Transverse colon (tissue), 4 donors: ENCODE data around the gene ZNF438. TPM values are rescaled to one million over a fixed set of nuclear protein-coding genes. Genes with fewer than 3 reads are reported as not detected.

Experiments used
- DNase-seq: peaks from one replicate; pipeline ENCODE4 v3.0.0-alpha.2; 2019
- H3K27ac ChIP-seq, 4 donors: fragments of 200-600 bp; sonication (generic); 2 replicates each; pipeline ENCODE4 v1.5.1; 2016 to 2018; ENCODE audit warnings: inconsistent platforms in 4 of 4
- H3K27me3 ChIP-seq: fragments of 200-600 bp; sonication (generic); 2 replicates; pipeline ENCODE4 v1.5.1; 2017; ENCODE audit warnings: inconsistent platforms
- H3K36me3 ChIP-seq, 4 donors: fragments of 200-600 bp; sonication (generic); 2 replicates each; pipeline ENCODE4 v1.5.1; 2017 to 2019; ENCODE audit warnings: inconsistent platforms in 4 of 4
- H3K4me1 ChIP-seq, 4 donors: fragments of 200-600 bp; sonication (generic); 2 replicates each; pipeline ENCODE4 v1.5.1; 2017 to 2020; ENCODE audit warnings: inconsistent platforms in 4 of 4
- H3K4me3 ChIP-seq, 4 donors: fragments of 200-600 bp; sonication (generic); 1 replicate in 1 of 4; 2 replicates in 3 of 4; pipeline versions ENCODE4 v1.5.1 to v1.6.1; 2017 to 2019; ENCODE audit warnings: inconsistent platforms in 4 of 4
- H3K9me3 ChIP-seq, 2 donors: fragments of 200-600 bp; sonication (generic); 2 replicates each; pipeline ENCODE4 v1.5.1; 2017 to 2019; ENCODE audit warnings: inconsistent platforms in 2 of 2
- EP300 ChIP-seq: sonication (generic); formaldehyde crosslinking; IDR thresholded peaks from one replicate; pipeline ENCODE4 v1.6.1; 2017; ENCODE audit warnings: antibody characterized with exemption, low read depth
- POLR2A ChIP-seq: fragments of 450-650 bp; IDR thresholded peaks from one replicate; pipeline ENCODE4 v1.6.1; 2016; ENCODE audit warnings: antibody characterized with exemption, mild to moderate bottlenecking, moderate library complexity
- POLR2AphosphoS5 ChIP-seq, 3 donors: sonication (generic); formaldehyde crosslinking; IDR thresholded peaks; one replicate each; pipeline ENCODE4 v1.6.1; 2016; ENCODE audit warnings: antibody characterized with exemption in 3 of 3
- WGBS, 2 donors: methylation state at CpG; one replicate each; pipeline ENCODE4 v1.1.5; 2018; ENCODE audit warnings: low coverage in 1 of 2; 5-methylcytosine and 5-hydroxymethylcytosine counted together
- in situ Hi-C, 4 donors: fragments of 200-750 bp; cut with MboI; loops; one replicate each; pipeline versions ENCODE4 v1.15.0 to v1.15.1; 2017; ENCODE audit warnings: low sequenced_read_pairs in 3 of 4, low pct_ligation_motif_present in 1 of 4, low pct_unique_long_range_greater_than_20kb in 1 of 4
- intact Hi-C: fragments of 100-400 bp; cut with DNase I; formaldehyde crosslinking; loops from one replicate; pipeline ENCODE4 v1.15.1; 2023; ENCODE audit warnings: low total_unique reads
- total RNA-seq, 4 donors: library from RNA; depleted of rRNA; stranded (reverse); fragments of >200 nt; gene quantifications; one replicate each; pipeline ENCODE4 v1.1.0, GENCODE V29; 2016
- TF ChIP-seq, protein P1 (sequence below), 5 experiments: fragments of 200-600 bp in 3 of 5; fragments of 450-650 bp in 2 of 5; sonication (generic) in 3 of 5; IDR thresholded peaks; 1 replicate in 2 of 5; 2 replicates in 3 of 5; pipeline ENCODE4 v1.5.1; 2016 to 2017; ENCODE audit warnings: antibody characterized with exemption in 5 of 5, inconsistent platforms in 3 of 5, mild to moderate bottlenecking in 2 of 5, moderate library complexity in 1 of 5

ZNF438 gene
- total RNA-seq, 4 donors from 2014 or later: 4.4 to 7.4 (median 6.4) TPM

DNA sequence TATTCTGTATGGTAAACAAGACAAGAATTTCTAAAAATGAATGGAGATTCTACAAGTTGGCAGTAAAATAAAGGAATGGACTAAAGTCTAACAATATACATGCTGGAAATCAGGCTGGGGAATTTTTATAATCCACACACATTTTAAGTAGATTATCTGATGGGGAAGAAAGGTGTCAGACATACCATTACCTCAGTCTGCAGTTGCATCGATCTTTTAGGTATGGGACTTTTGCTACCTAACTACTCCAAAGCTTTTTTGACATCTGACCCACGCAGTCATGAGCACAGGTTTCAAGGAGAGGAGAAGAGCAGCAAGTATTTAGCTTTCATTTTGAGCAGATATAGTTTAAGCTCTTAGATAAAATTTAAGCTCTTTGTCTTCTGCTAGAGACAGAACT is 113.0 kb downstream of the ZNF438 start:
- no peaks in the 10 kb centered on the region for H3K27me3 ChIP-seq
- TF ChIP-seq POLR2AphosphoS5 (IDR thresholded peaks at IDR 0.05): no peak
- TF ChIP-seq POLR2A: no peak
- TF ChIP-seq, protein P1, sequence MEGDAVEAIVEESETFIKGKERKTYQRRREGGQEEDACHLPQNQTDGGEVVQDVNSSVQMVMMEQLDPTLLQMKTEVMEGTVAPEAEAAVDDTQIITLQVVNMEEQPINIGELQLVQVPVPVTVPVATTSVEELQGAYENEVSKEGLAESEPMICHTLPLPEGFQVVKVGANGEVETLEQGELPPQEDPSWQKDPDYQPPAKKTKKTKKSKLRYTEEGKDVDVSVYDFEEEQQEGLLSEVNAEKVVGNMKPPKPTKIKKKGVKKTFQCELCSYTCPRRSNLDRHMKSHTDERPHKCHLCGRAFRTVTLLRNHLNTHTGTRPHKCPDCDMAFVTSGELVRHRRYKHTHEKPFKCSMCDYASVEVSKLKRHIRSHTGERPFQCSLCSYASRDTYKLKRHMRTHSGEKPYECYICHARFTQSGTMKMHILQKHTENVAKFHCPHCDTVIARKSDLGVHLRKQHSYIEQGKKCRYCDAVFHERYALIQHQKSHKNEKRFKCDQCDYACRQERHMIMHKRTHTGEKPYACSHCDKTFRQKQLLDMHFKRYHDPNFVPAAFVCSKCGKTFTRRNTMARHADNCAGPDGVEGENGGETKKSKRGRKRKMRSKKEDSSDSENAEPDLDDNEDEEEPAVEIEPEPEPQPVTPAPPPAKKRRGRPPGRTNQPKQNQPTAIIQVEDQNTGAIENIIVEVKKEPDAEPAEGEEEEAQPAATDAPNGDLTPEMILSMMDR (IDR thresholded peaks at IDR 0.05): no peak
- no peak for TF ChIP-seq EP300

DNA sequence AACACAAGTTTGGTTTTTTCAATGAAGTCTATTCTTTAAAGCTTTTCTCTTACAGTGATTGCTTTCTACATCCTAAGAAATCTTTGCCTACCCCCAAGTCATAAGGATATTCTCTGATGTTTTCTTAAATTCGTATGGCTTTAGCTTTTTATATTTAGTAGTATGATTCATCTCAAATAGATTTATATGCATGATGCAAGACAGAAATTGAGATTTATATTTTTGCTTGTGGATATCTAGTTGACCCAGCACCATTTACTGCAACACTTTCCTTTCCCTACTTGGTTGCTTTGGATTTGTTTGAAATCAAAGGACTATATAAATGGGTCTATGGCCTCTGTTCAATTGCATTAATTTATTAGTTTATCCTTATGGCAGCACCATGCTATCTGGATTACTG is 113.9 kb downstream of the ZNF438 start:
- 46 to 63% methylated on average over 1 of the region's 1 CpG for WGBS, 2 donors
- DNase-seq: no peak
- Histone ChIP-seq H3K4me1 (no peaks in the 10 kb centered on the region), H3K9me3 (no peaks in the 10 kb centered on the region), H3K36me3 (no peaks in the 10 kb centered on the region), H3K27me3 (no peaks in the 10 kb centered on the region), H3K27ac (no peak overlapping the region), H3K4me3 (no peak overlapping the region)
- TF ChIP-seq POLR2AphosphoS5 (IDR thresholded peaks at IDR 0.05) (no peak), EP300 (no peak), POLR2A (no peak)
- TF ChIP-seq, protein P1 (IDR thresholded peaks at IDR 0.05): no peak
- in situ Hi-C loops (no loop called here), intact Hi-C loops (no loop called here)

More for the DNA sequence above, 113.0 kb downstream of the ZNF438 start:
- no peak for DNase-seq
- no peak overlapping the region for H3K4me3 ChIP-seq
- no peaks in the 10 kb centered on the region for H3K4me1 ChIP-seq
- no peak overlapping the region for H3K27ac ChIP-seq
- H3K9me3 ChIP-seq: no peaks in the 10 kb centered on the region
- no peaks in the 10 kb centered on the region for H3K36me3 ChIP-seq
- in situ Hi-C loops: no loop called here
- intact Hi-C loops: no loop called here
- WGBS, 2 donors: 93 to 100% methylated on average over 2 of the region's 2 CpGs

DNA sequence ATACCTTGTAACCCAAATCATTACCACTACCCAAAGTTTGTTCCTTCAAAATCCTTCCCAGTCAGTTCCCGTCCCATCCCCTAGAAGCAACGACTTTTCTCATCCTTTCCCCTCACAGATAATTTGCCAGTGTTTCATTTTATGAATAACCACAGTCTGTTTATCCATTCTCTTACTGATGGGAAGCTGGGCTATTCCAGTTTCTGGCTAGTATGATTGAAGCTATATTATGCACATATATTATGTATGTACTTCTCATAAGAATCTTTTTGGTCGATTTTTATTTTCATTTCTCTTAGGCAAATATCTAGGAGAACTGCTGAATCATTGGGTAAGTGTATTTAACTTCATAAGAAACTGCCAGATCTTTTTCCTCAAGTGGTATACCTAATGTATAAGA is 114.6 kb downstream of the ZNF438 start:
- Histone ChIP-seq H3K9me3 (no peaks in the 10 kb centered on the region), H3K4me3 (no peak overlapping the region), H3K4me1 (no peaks in the 10 kb centered on the region), H3K27me3 (no peaks in the 10 kb centered on the region), H3K36me3 (no peaks in the 10 kb centered on the region), H3K27ac (no peak overlapping the region)
- intact Hi-C loops (no loop called here), in situ Hi-C loops (no loop called here)
- no peak for DNase-seq
- TF ChIP-seq POLR2AphosphoS5 (IDR thresholded peaks at IDR 0.05): no peak
- no peak for TF ChIP-seq EP300
- 81 to 83% methylated on average over 3 of the region's 3 CpGs for WGBS, 2 donors

DNA sequence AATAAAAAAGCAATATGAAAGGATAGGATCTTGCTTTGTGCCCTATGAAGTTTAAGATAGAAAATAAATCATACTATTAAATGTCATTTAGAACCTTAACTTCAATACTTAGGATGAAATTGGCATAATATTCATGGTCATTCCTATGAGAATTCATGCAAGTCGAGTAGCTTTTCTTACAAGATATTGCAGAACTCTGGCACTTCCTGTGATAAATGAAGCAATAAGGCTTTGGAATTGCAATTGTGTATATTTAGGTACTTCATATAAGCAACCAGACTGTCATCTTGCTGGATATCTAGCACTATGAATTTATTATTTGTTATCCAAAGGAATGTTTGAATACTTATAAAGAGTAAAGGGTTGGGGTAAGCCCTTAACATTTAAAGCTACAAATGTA is 116.5 kb downstream of the ZNF438 start:
- in situ Hi-C loops: no loop called here
- Histone ChIP-seq H3K27ac (no peak overlapping the region), H3K4me1 (no peaks in the 10 kb centered on the region), H3K4me3 (no peak overlapping the region), H3K9me3 (no peaks in the 10 kb centered on the region), H3K27me3 (no peaks in the 10 kb centered on the region), H3K36me3 (no peaks in the 10 kb centered on the region)
- intact Hi-C loops: no loop called here
- TF ChIP-seq EP300 (no peak), POLR2AphosphoS5 (IDR thresholded peaks at IDR 0.05) (no peak), POLR2A (no peak)
- TF ChIP-seq, protein P1 (IDR thresholded peaks at IDR 0.05): no peak
- DNase-seq: no peak
- 44 to 47% methylated on average over 1 of the region's 1 CpG for WGBS, 2 donors

DNA sequence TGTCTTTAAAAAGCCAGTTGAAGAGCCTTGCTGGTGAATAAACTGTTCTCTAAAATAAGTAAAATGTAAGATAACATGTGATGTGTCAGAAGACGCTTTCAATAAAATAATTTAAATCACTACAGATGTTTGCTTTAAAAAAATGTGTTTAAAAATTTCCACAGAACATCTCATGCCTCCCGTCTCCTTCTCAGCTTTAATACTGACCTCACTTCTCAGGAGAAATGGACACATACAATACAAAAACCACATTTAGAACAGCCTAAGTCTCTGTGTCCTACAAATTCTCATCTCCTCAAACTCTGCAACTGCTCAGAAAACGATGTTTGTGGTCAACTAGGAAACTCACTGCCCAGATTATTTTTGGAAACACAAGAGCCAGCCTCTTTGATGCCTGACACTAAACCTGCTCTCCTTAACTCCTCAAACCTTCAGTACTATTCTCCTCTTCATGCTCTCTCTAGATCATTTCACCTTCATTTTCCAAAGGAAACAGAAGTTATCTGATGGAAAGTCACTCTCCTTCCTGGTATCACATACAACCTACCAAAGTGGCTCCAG is 120.3 kb downstream of the ZNF438 start:
- no peak overlapping the region for H3K4me3 ChIP-seq
- intact Hi-C loops: no loop called here
- no peaks in the 10 kb centered on the region for H3K36me3 ChIP-seq
- in situ Hi-C loops: no loop called here
- H3K27ac ChIP-seq: no peak overlapping the region
- no peaks in the 10 kb centered on the region for H3K9me3 ChIP-seq
- no peaks in the 10 kb centered on the region for H3K27me3 ChIP-seq
- TF ChIP-seq EP300 (no peak), POLR2AphosphoS5 (IDR thresholded peaks at IDR 0.05) (no peak), POLR2A (no peak)
- TF ChIP-seq, protein P1 (IDR thresholded peaks at IDR 0.05): no peak
- no peaks in the 10 kb centered on the region for H3K4me1 ChIP-seq
- WGBS, 2 donors: 71 to 74% methylated on average over 3 of the region's 3 CpGs
- no peak for DNase-seq
